ENCODE results near the gene RBFOX1.

- TF ChIP-seq CTCF (IDR thresholded peaks at IDR 0.05) (no peak), POLR2A (IDR thresholded peaks at IDR 0.05) (no peak), EP300 (IDR thresholded peaks at IDR 0.05) (no peak)
These were observed 390.1 kb downstream of the RBFOX1 start for GRCh38 chr16:7722761-7723160.

Measured in ovary (tissue), 3 donors.